ENCODE results near the gene GABBR2. TPM values are rescaled to one million over a fixed set of nuclear protein-coding genes. Genes with fewer than 3 reads are reported as not detected.

The GABBR2 gene
- total and polyA plus RNA-seq, 9 of the 15 experiments (the other 6 are each of a cell fraction or from before 2014, with no cell fraction given): 0.15 to 1.9 (median 0.32) TPM

DNA sequence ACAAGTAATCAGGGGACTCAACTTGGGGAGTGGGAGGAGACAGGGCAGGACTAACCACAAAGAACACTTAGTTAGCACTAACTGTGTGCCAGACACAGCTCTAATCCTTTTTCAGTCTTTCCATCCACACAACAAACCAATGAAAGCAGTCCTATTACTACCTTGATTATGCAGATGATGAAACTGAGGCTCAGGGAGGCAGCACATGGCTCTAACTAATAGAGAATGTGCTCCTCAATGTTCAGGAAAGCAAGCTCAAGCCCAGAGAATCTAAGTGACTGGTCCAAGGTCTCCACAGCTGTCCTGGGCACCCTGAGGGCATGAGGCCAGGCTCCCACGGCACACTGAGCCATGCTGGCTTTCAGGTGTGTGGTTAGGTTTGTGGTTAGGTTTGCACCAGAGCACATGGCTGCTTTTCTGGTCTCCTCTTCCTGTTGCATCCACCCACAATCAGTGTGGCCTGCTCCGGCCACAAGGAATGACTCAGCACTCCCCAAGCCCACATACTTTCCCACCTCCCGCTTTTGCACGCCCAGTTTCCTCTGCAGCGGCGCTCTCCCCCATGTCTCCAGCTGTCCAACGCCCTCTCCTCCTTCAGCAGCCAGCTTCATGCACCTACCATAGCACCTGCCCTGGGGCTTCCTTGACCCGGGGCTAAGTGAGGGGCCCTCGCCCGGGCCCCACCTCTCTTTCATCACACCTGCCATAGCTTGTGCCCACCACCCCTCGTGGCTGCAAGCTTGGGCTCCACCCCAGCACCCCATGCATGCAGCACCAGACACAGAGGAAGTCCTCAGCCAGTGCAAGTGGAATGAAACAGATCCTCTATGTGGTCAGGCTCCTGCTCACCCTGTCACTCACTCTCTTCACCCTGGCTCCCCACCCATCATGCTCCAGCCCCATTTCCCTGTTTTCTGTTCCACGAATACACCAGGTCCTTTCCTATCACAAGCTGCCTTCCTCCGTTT lies 133.1 kb downstream of the GABBR2 start (continued):
- TF ChIP-seq, protein P1, sequence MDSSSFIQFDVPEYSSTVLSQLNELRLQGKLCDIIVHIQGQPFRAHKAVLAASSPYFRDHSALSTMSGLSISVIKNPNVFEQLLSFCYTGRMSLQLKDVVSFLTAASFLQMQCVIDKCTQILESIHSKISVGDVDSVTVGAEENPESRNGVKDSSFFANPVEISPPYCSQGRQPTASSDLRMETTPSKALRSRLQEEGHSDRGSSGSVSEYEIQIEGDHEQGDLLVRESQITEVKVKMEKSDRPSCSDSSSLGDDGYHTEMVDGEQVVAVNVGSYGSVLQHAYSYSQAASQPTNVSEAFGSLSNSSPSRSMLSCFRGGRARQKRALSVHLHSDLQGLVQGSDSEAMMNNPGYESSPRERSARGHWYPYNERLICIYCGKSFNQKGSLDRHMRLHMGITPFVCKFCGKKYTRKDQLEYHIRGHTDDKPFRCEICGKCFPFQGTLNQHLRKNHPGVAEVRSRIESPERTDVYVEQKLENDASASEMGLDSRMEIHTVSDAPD (CRISPR knock-in tag; IDR thresholded peaks at IDR 0.05): no peak
- no peak for TF ChIP-seq NR4A1 (CRISPR knock-in tag; IDR thresholded peaks at IDR 0.05)
- TF ChIP-seq NR4A1 (tag; IDR thresholded peaks at IDR 0.05): 0 out of 2 replicates have a peak, but pooled peaks have one; percentile 63
- TF ChIP-seq, protein P2, sequence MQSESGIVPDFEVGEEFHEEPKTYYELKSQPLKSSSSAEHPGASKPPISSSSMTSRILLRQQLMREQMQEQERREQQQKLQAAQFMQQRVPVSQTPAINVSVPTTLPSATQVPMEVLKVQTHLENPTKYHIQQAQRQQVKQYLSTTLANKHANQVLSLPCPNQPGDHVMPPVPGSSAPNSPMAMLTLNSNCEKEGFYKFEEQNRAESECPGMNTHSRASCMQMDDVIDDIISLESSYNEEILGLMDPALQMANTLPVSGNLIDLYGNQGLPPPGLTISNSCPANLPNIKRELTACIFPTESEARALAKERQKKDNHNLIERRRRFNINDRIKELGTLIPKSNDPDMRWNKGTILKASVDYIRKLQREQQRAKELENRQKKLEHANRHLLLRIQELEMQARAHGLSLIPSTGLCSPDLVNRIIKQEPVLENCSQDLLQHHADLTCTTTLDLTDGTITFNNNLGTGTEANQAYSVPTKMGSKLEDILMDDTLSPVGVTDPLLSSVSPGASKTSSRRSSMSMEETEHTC (IDR thresholded peaks at IDR 0.05): peak; percentile 51; the same call in 1 of the 2 replicates
- TF ChIP-seq, protein P3, sequence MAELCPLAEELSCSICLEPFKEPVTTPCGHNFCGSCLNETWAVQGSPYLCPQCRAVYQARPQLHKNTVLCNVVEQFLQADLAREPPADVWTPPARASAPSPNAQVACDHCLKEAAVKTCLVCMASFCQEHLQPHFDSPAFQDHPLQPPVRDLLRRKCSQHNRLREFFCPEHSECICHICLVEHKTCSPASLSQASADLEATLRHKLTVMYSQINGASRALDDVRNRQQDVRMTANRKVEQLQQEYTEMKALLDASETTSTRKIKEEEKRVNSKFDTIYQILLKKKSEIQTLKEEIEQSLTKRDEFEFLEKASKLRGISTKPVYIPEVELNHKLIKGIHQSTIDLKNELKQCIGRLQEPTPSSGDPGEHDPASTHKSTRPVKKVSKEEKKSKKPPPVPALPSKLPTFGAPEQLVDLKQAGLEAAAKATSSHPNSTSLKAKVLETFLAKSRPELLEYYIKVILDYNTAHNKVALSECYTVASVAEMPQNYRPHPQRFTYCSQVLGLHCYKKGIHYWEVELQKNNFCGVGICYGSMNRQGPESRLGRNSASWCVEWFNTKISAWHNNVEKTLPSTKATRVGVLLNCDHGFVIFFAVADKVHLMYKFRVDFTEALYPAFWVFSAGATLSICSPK (IDR thresholded peaks at IDR 0.05; ENCODE audit: borderline replicate concordance): no peak
- 0 out of 2 replicates have a peak, but pooled peaks have one; percentile 28 for TF ChIP-seq ZNF41 (CRISPR knock-in tag; conservative IDR thresholded peaks at IDR 0.05)
- TF ChIP-seq DNMT1 (IDR thresholded peaks at IDR 0.05): no peak
- TF ChIP-seq POLR2AphosphoS5 (IDR thresholded peaks at IDR 0.05; ENCODE audit: control insufficient read depth, insufficient read depth, low read depth, low read length): 0 out of 2 replicates have a peak, but pooled peaks have one; percentile 25
- no peak for TF ChIP-seq ZNF77 (CRISPR knock-in tag; IDR thresholded peaks at IDR 0.05)
- TF ChIP-seq, protein P4, sequence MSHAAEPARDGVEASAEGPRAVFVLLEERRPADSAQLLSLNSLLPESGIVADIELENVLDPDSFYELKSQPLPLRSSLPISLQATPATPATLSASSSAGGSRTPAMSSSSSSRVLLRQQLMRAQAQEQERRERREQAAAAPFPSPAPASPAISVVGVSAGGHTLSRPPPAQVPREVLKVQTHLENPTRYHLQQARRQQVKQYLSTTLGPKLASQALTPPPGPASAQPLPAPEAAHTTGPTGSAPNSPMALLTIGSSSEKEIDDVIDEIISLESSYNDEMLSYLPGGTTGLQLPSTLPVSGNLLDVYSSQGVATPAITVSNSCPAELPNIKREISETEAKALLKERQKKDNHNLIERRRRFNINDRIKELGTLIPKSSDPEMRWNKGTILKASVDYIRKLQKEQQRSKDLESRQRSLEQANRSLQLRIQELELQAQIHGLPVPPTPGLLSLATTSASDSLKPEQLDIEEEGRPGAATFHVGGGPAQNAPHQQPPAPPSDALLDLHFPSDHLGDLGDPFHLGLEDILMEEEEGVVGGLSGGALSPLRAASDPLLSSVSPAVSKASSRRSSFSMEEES (CRISPR knock-in tag; IDR thresholded peaks at IDR 0.05): no peak
- no peak; the same call in none of the 2 replicates for TF ChIP-seq SMARCA5 (IDR thresholded peaks at IDR 0.05)
- TF ChIP-seq CBX2 (IDR thresholded peaks at IDR 0.05; ENCODE audit: insufficient read depth, low read length, poor library complexity, severe bottlenecking): no peak
- TF ChIP-seq ZNF561 (CRISPR knock-in tag; conservative IDR thresholded peaks at IDR 0.05): no peak
- peak; percentile 75 for TF ChIP-seq CXXC5 (CRISPR knock-in tag; IDR thresholded peaks at IDR 0.05)
- no peak for TF ChIP-seq HNRNPUL1 (IDR thresholded peaks at IDR 0.05; ENCODE audit: low read length)
- no peak for TF ChIP-seq ZNF384 (IDR thresholded peaks at IDR 0.05; ENCODE audit: low read depth, low read length)

Measured in K562 (cell line).